ENCODE results near the gene GK.
"Not testable (repeated sequence)": the region's sequence is repeated elsewhere in the genome, so short reads cannot be mapped to it uniquely, and the experiment has no call there.

Gene GK

DNA sequence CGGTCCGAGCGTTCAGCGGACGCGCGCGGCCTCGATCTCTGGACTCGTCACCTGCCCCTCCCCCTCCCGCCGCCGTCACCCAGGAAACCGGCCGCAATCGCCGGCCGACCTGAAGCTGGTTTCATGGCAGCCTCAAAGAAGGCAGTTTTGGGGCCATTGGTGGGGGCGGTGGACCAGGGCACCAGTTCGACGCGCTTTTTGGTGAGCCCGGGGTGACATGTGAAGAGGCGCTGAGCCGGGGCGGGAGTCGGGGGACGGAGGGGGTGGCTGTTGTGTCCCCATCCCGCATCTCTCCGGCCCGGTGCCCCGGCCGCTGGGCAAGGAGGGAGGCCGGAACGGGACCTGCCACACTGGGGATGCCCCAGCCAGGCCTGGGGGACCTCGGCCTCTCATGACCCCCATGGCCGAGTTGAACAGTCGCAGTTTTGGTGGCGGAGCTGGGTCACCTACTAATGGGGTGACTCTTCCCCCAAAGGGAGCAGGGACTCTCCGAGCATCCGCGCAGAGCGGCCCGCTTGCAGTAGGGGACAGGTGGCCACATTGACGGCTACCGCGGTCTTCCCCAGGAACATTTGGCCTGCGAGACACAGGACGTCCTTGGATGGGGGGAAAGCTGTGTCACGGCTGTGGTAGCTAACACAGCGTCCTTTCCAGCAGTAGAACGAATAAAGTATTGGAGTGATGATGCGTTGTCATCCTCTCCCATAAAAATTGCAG lies at the start of gene GK:
Gene GK, plus strand, starts transcription at position 9 of the 717 bp plus-strand sequence. Its CDS starts 115 bp downstream, at position 124.
- no peak for DNase-seq

DNA sequence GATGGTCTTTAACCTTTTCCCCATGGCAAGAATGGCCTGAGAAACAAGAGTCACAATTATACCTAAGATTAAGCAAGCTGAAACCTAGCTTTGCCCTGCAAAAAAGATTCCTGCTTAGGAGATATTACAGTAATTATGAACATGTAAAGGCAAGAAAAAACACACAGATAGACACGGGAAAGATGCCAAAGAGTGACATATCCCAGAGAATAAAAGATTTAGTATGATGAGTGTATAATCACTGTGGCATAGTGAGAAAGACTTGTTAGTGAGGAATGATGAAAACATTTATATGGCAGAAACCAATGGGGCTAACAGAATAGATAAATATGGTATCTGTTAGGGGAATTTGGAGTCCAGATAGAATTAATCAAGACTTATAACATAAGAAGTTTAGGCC lies 46.1 kb upstream of the GK start:
- no peak for DNase-seq

DNA sequence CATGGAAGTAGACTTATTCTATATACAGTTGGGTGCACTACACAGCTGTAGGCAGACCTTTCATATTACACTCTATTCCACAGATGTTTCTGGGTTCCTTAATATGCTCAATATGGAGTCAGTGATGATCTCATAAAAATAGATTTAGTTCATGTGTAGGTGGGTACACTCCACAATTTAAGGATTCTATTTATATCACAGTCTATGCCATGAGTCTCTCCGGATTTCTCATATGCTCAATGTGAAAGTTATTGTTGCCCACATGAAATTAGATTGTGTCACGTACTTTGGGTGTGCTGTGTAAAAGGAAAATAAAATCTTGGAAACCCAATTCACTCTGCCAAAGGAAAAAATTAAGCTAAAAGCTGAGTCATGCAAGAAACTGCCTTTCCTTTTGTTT lies 43.2 kb upstream of the GK start:
- no peak for DNase-seq

- DNase-seq = no peak
Observed at GRCh38 chrX:30612250-30612655, 41.0 kb upstream of the GK start.

DNA sequence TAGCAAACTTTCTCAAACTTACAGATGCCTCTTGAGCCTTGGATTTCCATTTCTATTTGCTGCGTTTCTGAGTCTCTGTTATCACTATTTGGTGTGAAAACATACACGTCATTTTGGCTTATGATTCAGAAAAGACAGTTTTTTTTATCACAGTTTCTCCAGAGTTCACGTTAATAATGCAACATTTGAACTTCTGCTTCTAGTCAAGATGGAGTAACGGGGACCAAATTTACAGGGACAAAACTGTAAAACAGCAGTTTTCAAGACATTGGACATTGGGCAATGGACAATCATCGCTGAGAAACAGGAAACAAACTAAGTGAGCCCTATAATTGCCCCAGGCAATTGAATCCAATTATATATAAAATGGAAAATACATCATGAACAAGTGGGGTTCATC lies 39.5 kb upstream of the GK start:
- no peak for DNase-seq

DNA sequence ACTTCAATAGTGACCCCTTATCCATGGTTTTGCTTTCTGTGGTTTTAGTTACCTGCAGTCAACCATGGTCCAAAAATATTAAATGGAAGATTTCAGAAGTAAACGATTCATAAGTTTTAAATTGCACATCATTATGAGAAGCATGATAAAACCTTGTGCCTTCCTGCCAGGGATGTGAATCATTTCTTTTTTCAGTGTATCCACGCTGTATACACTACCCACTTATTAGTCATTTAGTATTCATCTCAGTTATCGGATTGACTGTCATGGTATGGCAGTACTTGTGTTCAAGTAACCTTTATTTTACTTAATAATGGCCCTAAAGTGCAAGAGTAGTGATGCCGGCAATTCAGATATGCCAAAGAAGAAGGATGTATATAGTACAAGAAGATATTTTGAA lies 38.0 kb upstream of the GK start:
- no peak for DNase-seq

DNA sequence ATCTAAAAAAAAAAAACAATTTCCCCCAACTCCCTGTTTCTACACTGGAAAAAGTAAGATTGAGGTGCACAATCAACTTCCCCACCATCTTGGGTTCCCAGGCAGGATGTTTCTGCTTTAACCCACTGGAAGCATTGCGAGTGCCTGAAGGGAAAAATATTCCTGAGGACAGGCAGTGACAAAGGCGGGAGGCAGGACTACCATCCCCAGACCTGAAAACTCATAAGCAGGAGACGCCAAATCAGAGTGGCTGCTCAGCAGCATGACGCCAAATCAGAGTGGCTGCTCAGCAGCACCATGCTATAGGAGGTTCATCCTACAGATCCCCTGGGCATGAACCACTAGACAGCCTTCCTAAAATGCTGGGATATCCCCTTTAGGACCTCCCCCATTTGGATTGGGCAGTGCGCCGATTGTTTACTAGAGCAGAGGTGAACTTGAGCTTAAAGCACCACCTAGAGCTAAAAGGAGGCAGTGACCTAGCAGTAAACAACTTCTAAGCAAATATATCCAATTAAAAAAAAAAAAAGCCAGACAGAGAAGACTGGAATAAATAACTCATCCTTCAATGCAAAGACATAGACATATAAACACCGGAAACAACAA lies 35.0 kb upstream of the GK start:
- DNase-seq = no peak

DNA sequence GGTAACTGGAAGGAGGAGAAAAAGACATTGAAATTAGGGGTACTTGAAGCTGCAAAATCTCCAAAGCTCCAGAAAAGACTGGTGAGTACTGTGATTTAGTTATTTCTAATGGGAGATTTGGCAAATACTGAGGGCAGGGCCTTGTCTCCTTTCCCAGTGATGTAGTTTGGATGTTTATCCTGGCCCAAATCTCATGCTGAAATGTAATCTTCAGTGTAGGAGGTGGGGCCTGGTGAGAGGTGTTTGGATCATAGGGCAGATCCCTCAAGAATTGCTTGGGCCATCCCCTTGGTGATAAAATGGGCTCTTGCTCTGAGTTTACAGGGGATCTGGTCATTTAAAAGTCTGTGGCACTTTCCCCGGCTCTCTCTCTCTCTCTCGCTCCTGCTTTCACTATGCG lies 33.1 kb upstream of the GK start:
- no peak for DNase-seq

- no peak for DNase-seq
Observed at GRCh38 chrX:30620980-30621618, 32.1 kb upstream of the GK start.

DNA sequence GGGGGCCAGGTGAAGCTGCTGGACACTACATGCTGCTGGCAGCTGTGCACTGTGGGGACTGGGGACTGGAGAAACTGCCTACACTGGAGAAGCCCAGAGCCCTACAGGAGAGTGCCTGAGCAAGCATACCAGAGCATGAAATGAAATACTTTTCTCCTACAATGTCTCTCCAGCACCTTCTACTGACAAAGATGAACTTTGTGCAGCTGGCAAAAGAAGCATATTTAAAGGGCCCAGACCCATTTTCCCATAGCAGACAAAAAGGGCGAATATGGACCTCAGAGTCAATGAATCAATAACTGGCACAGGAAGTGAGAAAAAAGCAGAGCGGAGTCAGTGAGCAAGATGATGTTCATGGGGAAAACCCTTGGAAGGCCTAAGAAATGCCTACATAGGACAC lies 30.9 kb upstream of the GK start:
- DNase-seq = no peak

- DNase-seq = no peak
Observed at GRCh38 chrX:30626402-30626801, 26.8 kb upstream of the GK start.

DNA sequence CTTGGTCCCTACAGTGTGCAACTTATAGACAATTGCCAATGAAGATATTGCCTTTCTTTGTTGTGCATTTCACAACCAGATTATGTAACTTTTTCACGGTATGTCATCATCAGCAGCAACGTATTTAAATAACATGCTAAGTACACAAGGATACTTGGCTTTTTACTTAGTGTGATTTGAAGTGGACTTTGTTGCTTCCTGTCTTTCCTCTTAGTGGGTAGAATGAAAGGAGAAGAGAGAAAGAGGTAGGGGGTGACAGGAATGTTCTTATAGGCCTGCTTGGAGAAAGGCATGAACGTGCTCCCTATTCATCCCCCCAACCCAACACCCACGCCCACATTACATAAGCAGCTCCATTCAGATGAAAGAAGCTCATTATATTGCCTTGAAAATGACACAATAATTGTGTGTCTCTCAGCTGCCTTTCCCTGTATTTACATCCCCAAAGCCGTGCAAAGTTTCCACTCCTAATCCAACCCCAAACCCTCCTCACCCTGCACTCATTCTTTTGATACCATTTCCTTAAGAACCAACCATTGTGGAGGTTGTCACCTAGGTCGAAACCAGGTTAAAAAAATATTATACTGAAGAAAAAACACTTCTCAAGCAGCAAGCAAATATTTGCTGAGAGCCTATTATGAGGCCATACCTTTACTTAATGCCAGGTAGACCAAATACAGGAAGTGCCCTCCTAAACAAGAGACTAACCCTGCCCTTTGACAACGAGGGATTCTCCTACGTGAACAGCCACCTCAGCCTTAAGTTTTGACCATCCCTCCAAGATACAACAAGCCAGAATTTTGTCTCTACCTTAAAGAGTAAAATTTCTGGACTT lies 25.2 kb upstream of the GK start:
- no peak for DNase-seq

DNA sequence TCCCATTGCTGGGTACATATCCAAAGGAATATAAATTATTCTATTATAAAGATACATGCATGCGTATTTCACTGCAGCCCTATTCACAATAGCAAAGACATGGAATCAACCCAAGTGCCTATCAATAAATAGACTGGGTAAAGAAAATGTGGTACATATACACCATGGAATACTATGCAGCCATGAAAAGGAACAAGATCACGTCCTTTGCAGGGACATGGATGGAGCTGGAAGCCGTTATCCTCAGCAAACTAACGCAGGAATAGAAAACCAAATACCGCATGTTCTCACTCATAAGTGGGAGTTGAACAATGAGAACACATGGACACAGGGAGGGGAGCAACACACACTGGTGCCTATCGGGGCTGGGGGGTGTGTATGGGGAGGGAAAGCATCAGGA lies 19.2 kb upstream of the GK start:
- DNase-seq = not testable (repeated sequence)

DNA sequence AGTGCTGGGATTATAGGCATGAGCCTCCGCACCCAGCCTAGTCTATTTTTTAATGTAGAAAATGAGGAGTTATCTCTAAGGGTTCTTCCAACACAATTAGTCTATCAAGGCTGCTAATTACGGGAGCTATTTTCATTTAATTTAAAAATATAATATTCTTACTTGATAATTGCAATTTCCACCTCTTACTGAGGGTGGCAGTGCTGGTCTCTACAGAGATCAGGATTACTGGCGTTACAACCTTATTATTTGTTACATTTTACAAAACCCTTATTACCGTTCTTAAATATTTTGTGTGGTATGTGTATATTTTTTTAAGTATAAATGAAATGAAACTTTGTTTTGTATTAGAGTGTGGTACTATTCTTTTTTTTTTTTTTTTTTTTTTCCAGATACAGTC lies 17.6 kb upstream of the GK start:
- DNase-seq = no peak

DNA sequence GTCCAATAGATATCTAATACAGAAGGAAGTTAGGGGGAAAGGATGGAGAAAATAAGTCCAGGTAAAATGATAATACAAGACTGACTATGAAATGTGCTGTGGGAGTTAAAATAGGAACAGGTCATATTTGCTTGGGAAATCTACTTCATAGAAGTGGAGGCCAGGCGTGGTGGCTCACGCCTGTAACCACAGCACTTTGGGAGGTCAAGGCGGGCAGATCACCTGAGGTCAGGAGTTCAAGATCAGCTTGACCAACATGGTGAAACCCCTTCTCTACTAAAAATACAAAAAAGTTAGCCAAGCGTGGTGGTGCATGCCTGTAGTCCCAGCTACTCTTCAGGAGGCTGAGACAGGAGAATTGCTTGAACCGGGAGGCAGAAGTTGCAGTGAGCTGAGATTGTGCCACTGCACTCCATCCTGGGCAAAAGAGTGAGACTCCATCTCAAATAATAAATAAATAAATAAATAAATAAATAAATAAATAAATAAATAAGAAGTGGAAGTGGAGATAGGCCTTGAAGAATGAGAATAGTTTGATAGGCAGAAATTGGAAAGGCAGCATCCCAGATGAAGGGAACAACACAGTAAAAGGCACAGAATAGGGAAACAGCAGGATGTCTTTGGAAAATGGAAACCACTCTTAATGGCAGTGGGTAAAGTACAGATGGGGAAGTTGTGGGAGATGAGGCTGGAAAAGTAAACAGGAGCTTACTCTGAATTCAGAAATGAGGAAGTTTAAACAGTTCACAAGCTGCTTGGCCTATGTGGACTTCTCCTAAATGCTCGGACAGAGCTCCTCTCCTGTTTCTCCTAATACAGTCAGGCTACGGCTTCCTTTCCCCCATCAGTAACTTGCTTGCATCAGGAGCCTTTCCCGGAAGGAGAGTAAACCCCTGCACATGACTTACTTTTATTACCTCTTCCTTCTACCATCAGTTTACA lies 15.1 kb upstream of the GK start:
- no peak for DNase-seq

DNA sequence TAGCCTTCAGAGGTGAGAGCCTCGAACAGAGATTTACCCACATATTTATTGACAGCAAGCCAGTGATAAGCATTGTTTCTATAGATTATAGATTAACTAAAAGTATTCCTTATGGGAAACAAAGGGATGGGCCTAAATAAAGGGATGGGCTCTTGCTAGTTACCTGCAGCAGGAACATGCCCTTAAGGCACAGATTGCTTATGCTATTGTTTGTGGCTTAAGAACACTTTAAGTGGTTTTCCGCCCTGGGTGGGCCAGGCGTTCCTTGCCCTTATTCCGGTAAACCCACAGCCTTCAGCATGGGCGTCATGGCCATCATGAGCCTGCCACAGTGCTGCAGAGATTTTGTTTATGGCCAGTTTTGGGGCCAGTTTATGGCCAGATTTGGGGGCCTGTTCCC lies 13.5 kb upstream of the GK start:
- not testable (repeated sequence) for DNase-seq

GRCh38 chrX:30642642-30643041 lies 10.6 kb upstream of the GK start:
- no peak for DNase-seq

GRCh38 chrX:30643313-30643821 lies 9.9 kb upstream of the GK start:
- DNase-seq = no peak

GRCh38 chrX:30649859-30650258 lies 3.4 kb upstream of the GK start:
- no peak for DNase-seq

- peak; percentile 63 for DNase-seq
Observed at GRCh38 chrX:30652527-30653414, 452 bp upstream of the GK start.

- DNase-seq = not testable (repeated sequence)
Observed at GRCh38 chrX:30654386-30654785, 1.2 kb downstream of the GK start.

Data from SHP77 treated with DMSO at 0.1 percent for 48 hours (cell line).